Sigmoid colon (tissue), 4 donors: Measurements from ENCODE around the gene PLA2R1.

Experiments
- CTCF ChIP-seq, 4 experiments: fragments of 450-650 bp in 3 of 4; fragments of 200-600 bp in 1 of 4; IDR thresholded peaks; one replicate each; pipeline ENCODE4 v1.5.1; 2016 to 2019; ENCODE audit warnings: antibody characterized with exemption in 4 of 4, mild to moderate bottlenecking in 3 of 4, moderate library complexity in 2 of 4
- EP300 ChIP-seq, 4 donors: sonication (generic); formaldehyde crosslinking; IDR thresholded peaks; one replicate each; pipeline ENCODE4 v1.6.1; 2017; ENCODE audit warnings: antibody characterized with exemption in 4 of 4
- POLR2A ChIP-seq, 2 donors: fragments of 450-650 bp; IDR thresholded peaks; one replicate each; pipeline ENCODE4 v1.6.1; 2016; ENCODE audit warnings: antibody characterized with exemption in 2 of 2, mild to moderate bottlenecking in 2 of 2, moderate library complexity in 2 of 2
- POLR2AphosphoS5 ChIP-seq, 4 donors: sonication (generic); formaldehyde crosslinking; IDR thresholded peaks; one replicate each; pipeline ENCODE4 v1.6.1; 2017; ENCODE audit warnings: antibody characterized with exemption in 4 of 4

DNA sequence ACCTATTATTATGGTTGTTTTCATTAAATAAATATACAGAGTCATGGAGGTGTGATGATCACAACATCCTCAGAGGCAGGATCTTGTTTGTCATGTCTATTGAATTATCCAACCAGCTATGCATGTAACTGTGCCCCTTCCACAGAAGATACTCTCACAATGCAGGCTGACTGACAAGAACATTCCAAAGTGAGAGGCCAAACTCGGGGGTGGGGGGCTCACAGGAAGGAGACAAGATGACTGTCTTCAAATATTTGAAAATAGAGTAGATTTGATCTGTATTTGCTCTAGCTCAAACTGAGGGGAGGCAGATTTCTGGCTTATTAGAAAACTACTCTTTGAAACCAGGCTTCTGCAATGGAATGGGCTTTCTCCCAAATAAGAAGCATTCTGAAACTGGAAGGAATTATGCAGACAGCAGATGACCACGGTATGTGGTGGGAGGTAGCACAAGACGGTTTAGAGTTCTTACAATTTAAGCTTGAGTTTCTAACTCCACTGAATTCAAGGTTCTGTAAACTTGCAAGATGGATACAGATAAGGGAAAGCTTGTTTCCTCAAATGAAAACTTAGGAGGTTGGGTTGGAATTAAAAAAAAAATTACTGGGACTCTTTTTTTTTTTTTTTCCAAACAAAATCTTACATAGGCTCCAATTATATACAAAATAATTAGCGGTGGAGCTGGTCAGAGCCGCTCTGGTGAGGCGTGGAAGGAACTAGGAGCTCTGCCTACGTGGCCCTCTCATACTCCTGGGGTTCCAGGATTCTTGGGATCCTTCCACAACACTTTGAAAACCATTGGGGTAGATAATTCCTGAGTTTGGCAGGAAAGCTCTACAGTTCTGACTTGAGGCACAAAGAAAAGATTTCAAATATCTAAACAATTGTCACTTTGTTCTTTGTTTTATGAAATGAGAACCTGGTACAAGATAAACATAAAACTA lies 79.3 kb downstream of the PLA2R1 start:
- no peak for TF ChIP-seq CTCF (IDR thresholded peaks at IDR 0.05)
- TF ChIP-seq POLR2AphosphoS5 (IDR thresholded peaks at IDR 0.05): no peak
- no peak for TF ChIP-seq POLR2A (IDR thresholded peaks at IDR 0.05)
- TF ChIP-seq EP300 (IDR thresholded peaks at IDR 0.05): no peak
